GM12878 (cell line): ENCODE measurements around the gene TMEM266.

Experiments used
- ATF3 ChIP-seq: IDR thresholded peaks from 2 replicates; pipeline ENCODE4 v1.6.1; 2011; ENCODE audit warnings: low read depth, mild to moderate bottlenecking, low read length, moderate library complexity, borderline replicate concordance; ENCODE audit errors: extremely low read depth
- BHLHE40 ChIP-seq, 2 experiments: fragments of 450-650 bp in 1 of 2; IDR thresholded peaks; 2 replicates each; pipeline ENCODE4 v1.6.1; 2011 to 2017; ENCODE audit warnings: low read depth in 2 of 2, borderline replicate concordance in 1 of 2, improper control_type of control experiment in 1 of 2, low read length in 1 of 2, mild to moderate bottlenecking in 1 of 2
- CTCF ChIP-seq, 3 experiments: IDR thresholded peaks in 2 of 3; conservative IDR thresholded peaks in 1 of 3; 2 replicates each; pipeline ENCODE4 v1.5.1; 2011; ENCODE audit warnings: low read depth in 3 of 3, low read length in 3 of 3, mild to moderate bottlenecking in 3 of 3, control low read depth in 2 of 3, moderate library complexity in 2 of 3, inconsistent platforms in 1 of 3, mixed read lengths in 1 of 3; ENCODE audit not compliant: control insufficient read depth in 2 of 3, insufficient read depth in 1 of 3; ENCODE audit errors: extremely low read depth in 1 of 3
- EZH2 ChIP-seq: IDR thresholded peaks from 2 replicates; pipeline ENCODE4 v1.6.1; 2012; ENCODE audit warnings: low read depth, mild to moderate bottlenecking, control low read depth, inconsistent platforms, low read length, borderline replicate concordance; ENCODE audit not compliant: control insufficient read depth
- FOS ChIP-seq: IDR thresholded peaks from 3 replicates; pipeline ENCODE4 v1.6.1; 2011; ENCODE audit warnings: borderline replicate concordance; ENCODE audit not compliant: insufficient read length; ENCODE audit errors: extremely low read depth
- GABPA ChIP-seq: IDR thresholded peaks from 2 replicates; pipeline ENCODE4 v1.6.1; 2014; ENCODE audit warnings: antibody characterized with exemption, low read depth, mild to moderate bottlenecking, inconsistent platforms
- HCFC1 ChIP-seq: fragments of 150-350 bp; IDR thresholded peaks from 2 replicates; pipeline ENCODE4 v1.6.1; 2014; ENCODE audit warnings: low read length
- JUND ChIP-seq: IDR thresholded peaks from 2 replicates; pipeline ENCODE4 v1.6.1; 2012; ENCODE audit warnings: low read depth, mild to moderate bottlenecking, low read length, improper control_type of control experiment, moderate library complexity
- POLR2A ChIP-seq: IDR thresholded peaks from 2 replicates; pipeline ENCODE4 v1.6.1; 2011; ENCODE audit warnings: low read depth, mild to moderate bottlenecking, low read length
- SIN3A ChIP-seq: IDR thresholded peaks from 2 replicates; pipeline ENCODE4 v1.6.1; 2012; ENCODE audit warnings: low read depth, low read length, improper control_type of control experiment
- TAF1 ChIP-seq: IDR thresholded peaks from 2 replicates; pipeline ENCODE4 v1.6.1; 2011; ENCODE audit warnings: mild to moderate bottlenecking, low read depth, low read length, borderline replicate concordance
- YY1 ChIP-seq: IDR thresholded peaks from 2 replicates; pipeline ENCODE4 v1.6.1; 2011; ENCODE audit warnings: low read depth, mild to moderate bottlenecking, low read length
- ZNF274 ChIP-seq: IDR thresholded peaks from one replicate; pipeline ENCODE4 v1.8.0; 2011; ENCODE audit not compliant: insufficient read length, insufficient read depth

GRCh38 chr15:76105911-76106310 is 46.1 kb downstream of the TMEM266 start:
- TF ChIP-seq FOS (no peak), ZNF274 (no peak), POLR2A (no peak), BHLHE40 (IDR thresholded peaks at IDR 0.05; ENCODE audit: borderline replicate concordance in 1 of 2, low read depth in 2 of 2, low read length in 1 of 2) (no peak), SIN3A (no peak), HCFC1 (no peak), ATF3 (no peak), EZH2 (no peak), TAF1 (no peak), JUND (no peak), CTCF (IDR thresholded peaks at IDR 0.05 in 2 of 3, conservative IDR thresholded peaks at IDR 0.05 in 1 of 3; ENCODE audit: control insufficient read depth in 2 of 3, extremely low read depth in 1 of 3, insufficient read depth in 1 of 3, low read depth in 3 of 3, low read length in 3 of 3) (no peak), YY1 (no peak), GABPA (no peak)
